ENCODE results near the gene PAK1IP1.
"Not testable (repeated sequence)": the region's sequence is repeated elsewhere in the genome, so short reads cannot be mapped to it uniquely, and the experiment has no call there.

The PAK1IP1 gene

GRCh38 chr6:10694302-10695085, at the start of gene PAK1IP1, which contains the start of gene C6orf52:
Gene PAK1IP1 (plus strand): TSS chr6:10694972. CDS start chr6:10694986, 14 bp downstream.
Gene C6orf52 (minus strand): TSS chr6:10694616. CDS start chr6:10687550, 7,066 bp downstream.
- DNase-seq, result peak; percentile 90

GRCh38 chr6:10655508-10656055, 39.2 kb upstream of the PAK1IP1 start:
- no peak for DNase-seq

- DNase-seq, result no peak
Measured at GRCh38 chr6:10658910-10659698, 35.7 kb upstream of the PAK1IP1 start.

GRCh38 chr6:10659699-10660348, 34.9 kb upstream of the PAK1IP1 start:
- DNase-seq, result no peak

GRCh38 chr6:10660431-10661191, 34.2 kb upstream of the PAK1IP1 start:
- DNase-seq, result not testable (repeated sequence)

- no peak for DNase-seq
Measured at GRCh38 chr6:10662207-10662606, 32.6 kb upstream of the PAK1IP1 start.

- DNase-seq, result no peak
Measured at GRCh38 chr6:10662742-10663141, 32.0 kb upstream of the PAK1IP1 start.

GRCh38 chr6:10665595-10665994, 29.2 kb upstream of the PAK1IP1 start:
- DNase-seq, result not testable (repeated sequence)

GRCh38 chr6:10668126-10668917, 26.4 kb upstream of the PAK1IP1 start:
- DNase-seq, result no peak

- no peak for DNase-seq
Measured at GRCh38 chr6:10676403-10676802, 18.4 kb upstream of the PAK1IP1 start.

GRCh38 chr6:10678456-10678855, 16.3 kb upstream of the PAK1IP1 start:
- DNase-seq, result no peak

- no peak for DNase-seq
Measured at GRCh38 chr6:10681795-10682194, 13.0 kb upstream of the PAK1IP1 start.

- no peak for DNase-seq
Measured at GRCh38 chr6:10682355-10682988, 12.3 kb upstream of the PAK1IP1 start.

- DNase-seq, result no peak
Measured at GRCh38 chr6:10684618-10685017, 10.2 kb upstream of the PAK1IP1 start.

- DNase-seq, result no peak
Measured at GRCh38 chr6:10685092-10685915, 9.5 kb upstream of the PAK1IP1 start.

- DNase-seq, result no peak
Measured at GRCh38 chr6:10686901-10687300, 7.9 kb upstream of the PAK1IP1 start.

- no peak for DNase-seq
Measured at GRCh38 chr6:10687582-10687981, 7.2 kb upstream of the PAK1IP1 start.

GRCh38 chr6:10690651-10691445, 3.9 kb upstream of the PAK1IP1 start:
- no peak for DNase-seq

GRCh38 chr6:10692965-10693538, 1.7 kb upstream of the PAK1IP1 start:
- no peak for DNase-seq
